Naive thymus-derived CD8-positive, alpha-beta T cell (primary cell): ENCODE measurements around the gene TSC22D1. TPM values are rescaled to one million over a fixed set of nuclear protein-coding genes. Genes with fewer than 3 reads are reported as not detected.

Source experiments
- ATAC-seq, 2 donors: fragments of 150-1000 bp; cut with Tn5 transposase in 1 of 2; sonication (Bioruptor Pico), chemical (Tn5 transposase) in 1 of 2; 1 replicate in 1 of 2; 2 replicates in 1 of 2; pipeline ENCODE4 v1.10.0; 2021; ENCODE audit warnings: mild to moderate bottlenecking in 2 of 2, moderate library complexity in 2 of 2
- POLR2A ChIA-PET: fragments of 350-600 bp; sonication (Branson Sonifier 250); formaldehyde crosslinking; loops from one replicate; lab custom pipeline; 2021; ENCODE audit warnings: antibody characterized with exemption; lab: Charles Lee
- DNase-seq, 10 donors: peaks; one replicate each; pipeline versions ENCODE4 v3.0.0 to v3.0.0-alpha.2; 2020 to 2022
- H3K27ac Mint-ChIP-seq, 10 donors: one replicate each; pipeline ENCODE4 v1.8.0; 2020 to 2022; ENCODE audit warnings: mild to moderate bottlenecking in 10 of 10, mixed read lengths in 10 of 10, moderate library complexity in 4 of 10, inconsistent platforms in 1 of 10
- H3K27me3 Mint-ChIP-seq, 5 donors: one replicate each; pipeline ENCODE4 v1.8.0; 2021 to 2022; ENCODE audit warnings: mixed read lengths in 5 of 5
- H3K36me3 Mint-ChIP-seq, 3 donors: one replicate each; pipeline ENCODE4 v1.8.0; 2020 to 2022; ENCODE audit warnings: mixed read lengths in 3 of 3, mild to moderate bottlenecking in 2 of 3, inconsistent platforms in 1 of 3
- H3K4me1 Mint-ChIP-seq, 4 donors: one replicate each; pipeline ENCODE4 v1.8.0; 2021 to 2022; ENCODE audit warnings: mixed read lengths in 4 of 4
- H3K4me3 Mint-ChIP-seq, 10 donors: one replicate each; pipeline ENCODE4 v1.8.0; 2020 to 2022; ENCODE audit warnings: mild to moderate bottlenecking in 10 of 10, mixed read lengths in 10 of 10, moderate library complexity in 6 of 10, inconsistent platforms in 1 of 10
- H3K9me3 Mint-ChIP-seq, 9 donors: one replicate each; pipeline ENCODE4 v1.8.0; 2020 to 2022; ENCODE audit warnings: mixed read lengths in 9 of 9, mild to moderate bottlenecking in 3 of 9, inconsistent platforms in 1 of 9, moderate library complexity in 1 of 9
- polyA plus RNA-seq, 3 donors: library from polyadenylated mRNA; unstranded; fragments of 300-500 nt; fragmentation: Illumina TruSeq; gene quantifications; one replicate each; pipeline ENCODE4 v1.2.3, GENCODE V29; 2021
- total RNA-seq, 8 experiments: library from RNA in 2 of 8; stranded (reverse) in 2 of 8; gene quantifications; one replicate each; pipeline ENCODE4 v1.2.3 and lab custom pipeline; 2021 to 2026

Gene TSC22D1
- total and polyA plus RNA-seq, 5 experiments from 2014 or later: 4.1 to 37.7 (median 9.5) TPM

GRCh38 chr13:44493213-44493812, 82.8 kb downstream of the TSC22D1 start:
- Mint-ChIP-seq H3K4me3 (no peak overlapping the region), H3K27ac (peak overlapping the region in 2 of 10 donors; percentile 28 to 38), H3K4me1 (peaks cover 0 to 15% (median 2%) of the 10 kb centered on the region in 4 donors), H3K27me3 (no peaks in the 10 kb centered on the region), H3K36me3 (peaks cover 5 to 18% (median 16%) of the 10 kb centered on the region in 3 donors), H3K9me3 (peaks cover 0 to 17% (median 7%) of the 10 kb centered on the region in 9 donors)
- DNase-seq (no peak), ATAC-seq (no peak)
- POLR2A ChIA-PET: no interaction called here

GRCh38 chr13:44489751-44490150, 86.4 kb downstream of the TSC22D1 start:
- Mint-ChIP-seq H3K4me3 (no peak overlapping the region), H3K27me3 (no peaks in the 10 kb centered on the region), H3K27ac (no peak overlapping the region), H3K9me3 (peaks cover 0 to 5% (median 3%) of the 10 kb centered on the region in 9 donors), H3K36me3 (peaks cover 3 to 5% (median 4%) of the 10 kb centered on the region in 3 donors), H3K4me1 (peaks cover 4 to 19% (median 10%) of the 10 kb centered on the region in 4 donors)
- ATAC-seq (no peak), DNase-seq (no peak)
- POLR2A ChIA-PET: no interaction called here

GRCh38 chr13:44487989-44488388, 88.1 kb downstream of the TSC22D1 start:
- H3K36me3 Mint-ChIP-seq: no peaks in the 10 kb centered on the region
- ATAC-seq: no peak
- no peaks in the 10 kb centered on the region for H3K27me3 Mint-ChIP-seq
- POLR2A ChIA-PET: no interaction called here
- H3K9me3 Mint-ChIP-seq: no peaks in the 10 kb centered on the region
- no peak overlapping the region for H3K4me3 Mint-ChIP-seq
- H3K4me1 Mint-ChIP-seq: peaks cover 6 to 27% (median 17%) of the 10 kb centered on the region in 4 donors
- H3K27ac Mint-ChIP-seq: no peak overlapping the region
- no peak for DNase-seq

DNA sequence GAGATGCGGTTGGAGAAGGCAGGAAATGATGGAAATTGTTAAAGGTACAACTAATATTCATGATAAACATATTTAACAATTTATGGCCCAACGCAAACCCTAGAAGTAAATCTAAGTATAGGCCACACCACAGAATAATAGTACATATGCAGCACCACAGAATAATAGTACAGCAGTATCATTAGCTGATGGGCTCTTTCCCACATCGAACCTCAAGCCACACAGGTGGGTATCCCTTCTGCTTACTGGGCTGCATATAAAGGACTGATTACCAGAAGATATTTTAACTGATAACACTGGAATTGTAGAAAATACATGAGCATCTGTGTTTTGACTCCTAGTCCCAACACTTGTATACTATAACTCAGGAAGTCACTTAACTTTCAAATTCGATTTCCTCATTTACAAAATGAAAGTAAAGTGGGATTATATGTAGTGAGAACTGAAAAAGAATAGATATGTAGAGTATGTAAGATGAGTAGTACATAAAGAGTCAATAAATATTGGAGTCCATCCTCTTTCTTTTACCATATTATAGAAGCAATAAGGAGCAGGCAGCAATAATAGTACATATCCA, 91.5 kb downstream of the TSC22D1 start:
- no peak for ATAC-seq
- Mint-ChIP-seq H3K27ac (peak overlapping the region in 8 of 10 donors; percentile 36 to 85 (median 66)), H3K4me1 (peaks cover 5 to 31% (median 15%) of the 10 kb centered on the region in 4 donors), H3K27me3 (no peaks in the 10 kb centered on the region), H3K9me3 (no peaks in the 10 kb centered on the region), H3K36me3 (no peaks in the 10 kb centered on the region), H3K4me3 (peak overlapping the region; percentile 1 to 79 (median 56))
- POLR2A ChIA-PET: interaction anchor here (0.8 kb wide), 1 partner anchor 11 kb away, joined by 3 read pairs; no protein-coding TSS in a partner anchor
- DNase-seq: no peak

DNA sequence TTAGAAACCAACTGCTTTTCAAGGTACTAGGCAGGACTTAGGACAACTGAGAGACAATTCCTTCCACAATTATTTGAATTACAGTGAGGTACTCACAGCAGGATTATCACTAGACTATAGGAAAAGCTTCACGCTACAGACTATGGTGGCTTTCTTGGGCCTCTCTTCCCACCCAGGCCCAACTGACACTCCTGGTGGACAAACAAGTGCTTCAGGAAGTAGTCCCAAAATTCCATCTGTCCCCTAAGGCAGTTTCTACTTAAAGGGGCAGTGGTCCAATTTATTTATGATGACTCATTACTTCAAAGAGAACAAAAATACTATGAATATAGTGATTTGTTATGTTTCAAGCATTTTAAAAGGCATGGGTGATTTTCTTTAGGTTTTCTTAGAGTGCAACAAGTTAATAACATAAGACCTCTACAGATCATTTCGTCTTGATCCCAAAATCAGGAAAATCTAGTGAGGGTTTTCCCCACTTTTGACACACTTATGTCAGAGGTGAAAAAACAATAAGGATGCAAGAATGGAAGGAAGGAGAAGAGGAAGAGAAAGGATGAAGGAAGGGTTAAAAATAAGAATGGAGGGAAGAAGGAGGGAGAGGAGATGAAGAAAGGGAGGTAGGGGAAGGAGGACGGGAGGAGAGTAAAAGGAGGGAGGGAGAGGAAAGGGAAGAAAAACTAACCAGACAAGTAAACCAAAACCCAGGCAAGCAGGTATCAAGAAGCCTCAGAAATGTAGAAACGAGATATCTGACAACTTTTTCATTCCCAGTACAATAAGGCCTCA, 101.8 kb downstream of the TSC22D1 start:
- no peak for DNase-seq
- no peaks in the 10 kb centered on the region for H3K9me3 Mint-ChIP-seq
- H3K36me3 Mint-ChIP-seq: no peaks in the 10 kb centered on the region
- H3K27ac Mint-ChIP-seq: peak overlapping the region in 1 of 10 donors; percentile 59
- POLR2A ChIA-PET: interaction anchor here (0.8 kb wide), 1 partner anchor 11 kb away, joined by 3 read pairs; no protein-coding TSS in a partner anchor
- H3K27me3 Mint-ChIP-seq: no peaks in the 10 kb centered on the region
- peaks cover 0 to 11% (median 3%) of the 10 kb centered on the region in 4 donors for H3K4me1 Mint-ChIP-seq
- H3K4me3 Mint-ChIP-seq: no peak overlapping the region
- no peak for ATAC-seq

DNA sequence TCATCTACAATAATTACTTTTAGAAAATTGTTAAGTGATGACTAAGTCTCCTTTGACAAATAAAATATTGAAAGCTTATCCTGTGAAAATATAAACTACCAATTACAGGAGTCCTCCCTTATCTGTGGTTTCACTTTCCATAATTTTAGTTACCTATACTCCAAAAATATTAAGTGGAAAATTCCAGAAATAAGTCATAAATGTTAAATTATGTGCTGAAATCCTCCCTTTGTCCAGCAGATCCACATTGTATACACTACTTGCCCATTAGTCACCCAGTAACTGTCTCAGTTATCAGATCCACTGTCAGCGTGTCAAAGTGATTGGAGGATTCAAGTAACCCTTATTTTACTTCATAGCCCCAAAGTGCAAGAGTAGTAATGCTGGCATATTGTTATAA, 104.4 kb downstream of the TSC22D1 start:
- no peak for DNase-seq
- no peak overlapping the region for H3K27ac Mint-ChIP-seq
- H3K9me3 Mint-ChIP-seq: no peaks in the 10 kb centered on the region
- H3K4me3 Mint-ChIP-seq: no peak overlapping the region
- POLR2A ChIA-PET: no interaction called here
- H3K4me1 Mint-ChIP-seq: peaks cover 0 to 19% (median 3%) of the 10 kb centered on the region in 4 donors
- ATAC-seq: no peak
- peaks cover 0 to 6% (median 0%) of the 10 kb centered on the region in 3 donors for H3K36me3 Mint-ChIP-seq
- H3K27me3 Mint-ChIP-seq: no peaks in the 10 kb centered on the region

- peaks cover 0 to 6% (median 0%) of the 10 kb centered on the region in 3 donors for H3K36me3 Mint-ChIP-seq
- DNase-seq: peak in 3 of 10 donors; percentile 22 to 35 (median 27)
- peaks cover 0 to 19% (median 3%) of the 10 kb centered on the region in 4 donors for H3K4me1 Mint-ChIP-seq
- H3K27me3 Mint-ChIP-seq: no peaks in the 10 kb centered on the region
- POLR2A ChIA-PET: no interaction called here
- H3K27ac Mint-ChIP-seq: no peak overlapping the region
- ATAC-seq: no peak
- H3K9me3 Mint-ChIP-seq: no peaks in the 10 kb centered on the region
- H3K4me3 Mint-ChIP-seq: no peak overlapping the region
Measured at GRCh38 chr13:44470638-44471562, 105.2 kb downstream of the TSC22D1 start.

DNA sequence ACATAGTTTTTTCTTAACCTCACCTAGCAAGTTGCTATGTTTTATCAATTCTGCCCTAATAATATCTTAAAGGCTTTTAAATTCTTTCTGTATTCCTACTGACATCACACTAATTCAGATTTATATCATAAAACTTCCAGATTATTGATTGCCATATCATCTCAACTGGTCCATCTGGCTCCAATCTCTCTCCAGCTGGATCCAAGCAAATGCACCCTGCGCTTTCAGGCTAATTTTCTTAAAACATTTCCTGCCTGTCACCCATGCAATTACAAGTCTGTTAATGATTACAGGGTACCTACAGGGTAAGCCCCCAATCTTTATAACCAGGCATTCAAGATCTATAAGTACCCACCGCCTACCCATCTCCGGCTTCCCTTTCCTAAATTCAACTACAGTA, 107.3 kb downstream of the TSC22D1 start:
- no peaks in the 10 kb centered on the region for H3K27me3 Mint-ChIP-seq
- no peak overlapping the region for H3K4me3 Mint-ChIP-seq
- no peak for ATAC-seq
- H3K4me1 Mint-ChIP-seq: peaks cover 0 to 13% (median 0%) of the 10 kb centered on the region in 4 donors
- no peak for DNase-seq
- POLR2A ChIA-PET: interaction anchor here (0.5 kb wide), 1 partner anchor 340 kb away, joined by 5 read pairs; no protein-coding TSS in a partner anchor
- H3K36me3 Mint-ChIP-seq: peaks cover 0 to 6% (median 0%) of the 10 kb centered on the region in 3 donors
- H3K27ac Mint-ChIP-seq: no peak overlapping the region
- H3K9me3 Mint-ChIP-seq: no peaks in the 10 kb centered on the region

- no peak for ATAC-seq
- POLR2A ChIA-PET: no interaction called here
- no peak overlapping the region for H3K27ac Mint-ChIP-seq
Measured at GRCh38 chr13:44465318-44465717, 110.8 kb downstream of the TSC22D1 start.

DNA sequence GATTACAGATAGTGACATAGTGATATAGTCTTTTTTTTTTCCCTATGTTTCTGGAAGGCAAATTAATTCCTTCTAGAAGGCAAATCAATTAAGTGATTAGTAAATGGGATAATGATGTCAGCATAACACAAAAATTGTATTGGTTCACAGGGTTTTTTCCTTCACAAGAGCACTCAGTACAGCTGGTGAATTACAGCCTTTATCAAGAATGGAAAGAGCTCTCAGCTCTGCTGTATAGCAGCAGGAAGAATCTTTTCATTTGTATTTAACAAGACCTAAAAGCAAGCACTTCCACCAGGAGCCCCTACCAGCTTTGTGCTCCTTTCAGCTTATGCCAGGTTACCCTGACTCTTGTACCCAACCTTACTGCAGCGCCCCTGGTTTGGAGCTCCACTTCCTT, 111.7 kb downstream of the TSC22D1 start:
- POLR2A ChIA-PET: no interaction called here
- ATAC-seq (no peak), DNase-seq (no peak)
- peaks cover 0 to 19% (median 0%) of the 10 kb centered on the region in 4 donors for H3K4me1 Mint-ChIP-seq
- H3K9me3 Mint-ChIP-seq: no peaks in the 10 kb centered on the region
- H3K27ac Mint-ChIP-seq: no peak overlapping the region
- H3K36me3 Mint-ChIP-seq: peaks cover 0 to 6% (median 0%) of the 10 kb centered on the region in 3 donors
- no peak overlapping the region for H3K4me3 Mint-ChIP-seq
- no peaks in the 10 kb centered on the region for H3K27me3 Mint-ChIP-seq

More at GRCh38 chr13:44465318-44465717, 110.8 kb downstream of the TSC22D1 start:
- no peaks in the 10 kb centered on the region for H3K27me3 Mint-ChIP-seq
- DNase-seq: no peak
- peaks cover 0 to 22% (median 0%) of the 10 kb centered on the region in 4 donors for H3K4me1 Mint-ChIP-seq
- no peak overlapping the region for H3K4me3 Mint-ChIP-seq
- no peaks in the 10 kb centered on the region for H3K9me3 Mint-ChIP-seq
- H3K36me3 Mint-ChIP-seq: peaks cover 0 to 6% (median 0%) of the 10 kb centered on the region in 3 donors

DNA sequence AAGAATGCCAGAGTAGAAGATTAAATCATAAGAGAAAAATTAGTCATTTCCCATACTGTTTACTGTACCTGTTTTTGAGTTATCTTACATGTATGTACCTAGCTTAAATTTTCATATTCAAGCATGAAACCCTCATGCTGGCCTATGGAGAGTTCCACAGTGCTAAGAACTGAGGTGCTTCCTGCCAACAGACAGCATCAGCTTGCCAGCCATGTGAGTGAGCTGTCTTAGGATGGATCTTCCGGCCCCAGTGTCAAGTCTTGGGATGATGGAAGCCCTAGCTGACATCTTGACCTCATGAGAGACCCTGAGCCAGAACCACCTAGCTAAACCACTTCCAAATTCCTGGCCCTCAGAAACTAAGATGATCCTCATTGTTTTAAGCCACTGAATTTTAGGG, 112.4 kb downstream of the TSC22D1 start:
- Mint-ChIP-seq H3K9me3 (no peaks in the 10 kb centered on the region), H3K27me3 (no peaks in the 10 kb centered on the region), H3K4me3 (no peak overlapping the region), H3K36me3 (peaks cover 0 to 6% (median 0%) of the 10 kb centered on the region in 3 donors), H3K4me1 (peaks cover 0 to 16% (median 2%) of the 10 kb centered on the region in 4 donors), H3K27ac (no peak overlapping the region)
- POLR2A ChIA-PET: no interaction called here
- DNase-seq: no peak
- ATAC-seq: no peak

- Mint-ChIP-seq H3K27me3 (no peaks in the 10 kb centered on the region), H3K4me1 (peaks cover 2 to 15% (median 12%) of the 10 kb centered on the region in 4 donors), H3K27ac (no peak overlapping the region), H3K36me3 (peaks cover 0 to 11% (median 0%) of the 10 kb centered on the region in 3 donors), H3K4me3 (no peak overlapping the region), H3K9me3 (no peaks in the 10 kb centered on the region)
- ATAC-seq (no peak), DNase-seq (no peak)
- POLR2A ChIA-PET: no interaction called here
Measured at GRCh38 chr13:44459674-44460073, 116.5 kb downstream of the TSC22D1 start.
